Stimulated activated CD4-positive, alpha-beta T cell treated with anti-CD3 and anti-CD28 coated beads, Interleukin-4, amount 100 ng/mL, for 1 hour (primary cell): Measurements from ENCODE around the gene PGF.

Experiments
- DNase-seq: peaks from one replicate; pipeline ENCODE4 v3.0.0-alpha.2; 2020

PGF gene

GRCh38 chr14:74891870-74892269 is 63.5 kb downstream of the PGF start:
- DNase-seq, result no peak
